Endometrial microvascular endothelial cells (primary cell): ENCODE data around the gene JUNB. TPM values are rescaled to one million over a fixed set of nuclear protein-coding genes. Genes with fewer than 3 reads are reported as not detected.
"Not testable (repeated sequence)": the region's sequence is repeated elsewhere in the genome, so short reads cannot be mapped to it uniquely, and the experiment has no call there.

Experiments used
- in situ Hi-C: cut with HindIII; loops from 2 replicates; pipeline ENCODE4 v1.10.0; 2017; ENCODE audit warnings: low sequenced_read_pairs, low pct_unique_long_range_greater_than_20kb; ENCODE audit errors: inconsistent ontology term
- total RNA-seq: library from RNA; depleted of rRNA; stranded (reverse); fragments of >200 nt; gene quantifications from one replicate; pipeline ENCODE4 v1.2.3, GENCODE V29; 2015; ENCODE audit errors: inconsistent ontology term

JUNB gene
- total RNA-seq, 1 donor from 2014 or later: 19.7 TPM

- in situ Hi-C loops: no loop called here
These were observed 8.6 kb downstream of the JUNB start for GRCh38 chr19:12799742-12800465.

- in situ Hi-C loops: no loop called here
These were observed 9.1 kb downstream of the JUNB start for GRCh38 chr19:12800466-12800770.

DNA sequence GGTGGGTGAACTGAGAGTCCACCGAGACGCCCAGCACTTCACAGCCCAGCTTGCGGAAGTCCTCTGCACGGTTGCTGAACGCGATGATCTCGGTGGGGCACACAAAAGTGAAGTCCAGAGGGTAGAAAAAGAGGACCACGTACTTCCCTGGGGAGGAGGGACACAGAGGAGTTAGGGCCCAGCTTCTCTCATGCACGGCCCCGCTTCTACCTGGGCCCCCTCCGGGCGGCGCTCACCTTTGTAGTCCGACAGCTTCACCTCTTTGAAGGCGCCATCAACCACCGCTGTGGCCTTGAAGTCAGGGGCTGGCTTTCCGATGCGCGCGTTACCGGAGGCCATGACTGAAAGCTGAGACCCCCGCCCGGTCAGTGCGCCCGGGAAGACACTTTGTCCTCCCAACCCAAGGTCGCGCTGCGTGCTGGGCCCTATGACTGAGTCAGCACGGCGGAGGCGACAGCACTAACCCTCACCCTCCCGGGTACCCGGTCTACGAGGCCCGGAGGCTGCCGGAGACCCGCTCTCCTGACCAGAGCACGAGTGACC, 9.7 kb downstream of the JUNB start:
- in situ Hi-C loops: no loop called here

- in situ Hi-C loops: no loop called here
These were observed 10.4 kb downstream of the JUNB start, which contains the start of the genes PRDX2 and THSD8 for GRCh38 chr19:12801466-12802266. Gene PRDX2, minus strand, starts transcription at chr19:12801800. Its CDS starts 539 bp downstream, at chr19:12801261. Gene THSD8, plus strand, starts transcription at chr19:12802069. Its CDS starts 3 bp downstream, at chr19:12802072.

DNA sequence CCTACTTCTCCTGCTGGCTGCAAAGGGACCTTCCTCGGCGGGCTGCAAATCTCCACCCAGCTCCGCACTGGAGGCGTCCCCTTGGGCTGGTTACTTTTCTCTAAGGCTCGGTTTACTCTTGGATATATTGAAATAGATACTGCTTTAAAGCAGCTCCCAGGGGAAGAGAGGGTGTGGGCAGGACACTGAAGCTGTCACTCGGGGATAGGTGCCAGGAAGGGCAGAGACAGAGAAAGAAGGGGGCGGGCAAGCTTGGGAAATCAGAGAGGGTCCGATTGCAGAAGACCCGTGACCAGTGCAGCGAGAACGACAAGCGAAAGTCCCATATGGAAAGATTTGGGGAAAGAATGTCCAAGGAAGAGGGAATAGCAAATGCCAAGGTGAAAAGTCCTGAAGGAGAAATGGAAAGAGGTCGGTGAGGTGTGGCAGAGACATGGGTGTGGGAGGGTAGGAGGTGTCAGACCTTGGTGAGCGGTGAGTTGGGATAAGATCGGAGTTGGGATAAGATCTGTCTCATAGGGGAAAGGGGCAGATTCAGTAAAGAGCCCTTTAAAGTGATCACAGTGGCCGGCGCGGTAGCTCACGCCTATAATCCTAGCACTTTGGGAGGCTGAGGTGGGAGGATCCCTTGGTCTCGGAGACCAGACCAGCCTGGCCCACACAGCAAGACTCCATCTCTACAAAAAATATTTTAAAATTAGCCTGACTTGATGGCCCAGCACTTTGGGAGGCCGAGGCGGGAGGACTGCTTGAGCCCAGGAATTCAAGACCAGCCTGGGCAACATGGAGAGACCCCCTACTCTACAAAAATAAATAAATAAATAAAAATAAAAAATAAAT, 11.2 kb downstream of the JUNB start:
- in situ Hi-C loops: no loop called here

DNA sequence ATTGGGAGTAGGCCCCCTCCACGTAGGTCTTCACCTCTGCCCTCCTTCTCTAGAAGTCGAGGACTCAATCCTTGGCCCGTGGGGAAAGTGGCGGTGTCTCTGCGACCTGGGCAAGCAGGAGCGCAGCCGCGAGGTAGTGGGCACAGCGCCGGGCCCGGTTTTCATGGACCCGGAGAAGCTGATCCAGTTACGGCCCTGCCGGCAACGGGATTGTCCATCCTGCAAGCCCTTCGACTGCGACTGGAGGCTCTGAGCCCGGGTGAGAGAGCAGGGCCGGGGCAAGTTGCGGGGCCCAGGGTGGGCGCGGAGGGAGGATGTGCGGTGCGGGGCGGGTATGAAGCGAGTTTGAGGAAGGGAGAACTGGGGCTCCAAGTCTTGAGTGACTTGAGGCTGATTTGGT, 12.8 kb downstream of the JUNB start:
- in situ Hi-C loops: no loop called here

DNA sequence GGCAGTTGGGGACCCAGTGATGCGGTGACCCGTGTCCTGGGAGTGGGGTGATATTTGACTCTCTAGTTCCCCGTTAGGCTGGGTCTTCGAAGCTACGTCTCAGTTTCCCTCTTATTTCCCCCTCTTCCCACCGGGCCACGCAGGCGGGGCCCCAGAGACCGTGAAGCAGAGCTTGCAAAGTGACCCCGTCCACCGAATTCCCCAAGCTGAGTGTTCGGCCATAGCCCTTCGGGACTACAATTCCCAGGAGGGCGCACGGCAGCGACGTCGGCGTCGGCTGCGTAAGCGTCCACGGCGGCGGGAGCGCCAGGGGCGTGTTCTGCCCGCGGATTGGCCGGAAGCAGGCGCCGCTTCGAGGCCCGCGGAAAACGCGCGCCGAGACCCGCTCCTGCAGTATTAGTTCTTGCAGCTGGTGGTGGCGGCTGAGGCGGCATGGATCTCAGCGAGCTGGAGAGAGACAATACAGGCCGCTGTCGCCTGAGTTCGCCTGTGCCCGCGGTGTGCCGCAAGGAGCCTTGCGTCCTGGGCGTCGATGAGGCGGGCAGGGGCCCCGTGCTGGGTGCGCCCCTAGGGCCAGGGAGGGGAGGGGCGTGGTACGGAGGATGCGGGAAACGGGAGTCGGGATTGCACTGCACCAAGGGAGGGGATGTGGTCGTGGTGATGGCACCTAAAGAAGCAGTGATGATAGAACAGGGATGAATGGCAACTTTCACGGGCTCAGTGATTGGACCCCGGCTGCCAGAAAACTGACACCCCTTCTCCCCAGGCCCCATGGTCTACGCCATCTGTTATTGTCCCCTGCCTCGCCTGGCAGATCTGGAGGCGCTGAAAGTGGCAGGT, 15.2 kb downstream of the JUNB start, which contains the start of gene RNASEH2A:
RNASEH2A (plus strand) TSS at position 343 of the 840 bp plus-strand sequence; CDS start at position 433, 90 bp downstream.
- in situ Hi-C loops: no loop called here

DNA sequence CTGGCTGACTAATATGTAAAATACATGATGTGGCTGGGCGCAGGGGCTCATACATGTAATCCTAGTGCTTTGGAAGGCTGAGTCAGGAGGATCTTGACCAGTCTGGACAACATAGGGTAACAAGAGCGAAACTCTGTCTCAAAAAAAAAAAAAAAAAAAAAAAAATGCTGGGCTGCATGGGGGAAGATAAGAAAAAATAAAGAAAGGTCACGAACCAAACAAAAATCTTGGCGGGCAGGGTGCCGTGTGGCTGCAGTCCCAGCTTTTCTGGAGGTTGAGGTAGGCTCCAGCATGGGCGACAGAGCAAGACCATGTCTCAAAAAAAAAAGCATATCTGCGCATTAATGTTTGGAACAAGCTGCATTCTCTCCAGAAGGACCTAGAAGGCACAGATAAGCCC, 23.8 kb downstream of the JUNB start:
- in situ Hi-C loops: no loop called here

DNA sequence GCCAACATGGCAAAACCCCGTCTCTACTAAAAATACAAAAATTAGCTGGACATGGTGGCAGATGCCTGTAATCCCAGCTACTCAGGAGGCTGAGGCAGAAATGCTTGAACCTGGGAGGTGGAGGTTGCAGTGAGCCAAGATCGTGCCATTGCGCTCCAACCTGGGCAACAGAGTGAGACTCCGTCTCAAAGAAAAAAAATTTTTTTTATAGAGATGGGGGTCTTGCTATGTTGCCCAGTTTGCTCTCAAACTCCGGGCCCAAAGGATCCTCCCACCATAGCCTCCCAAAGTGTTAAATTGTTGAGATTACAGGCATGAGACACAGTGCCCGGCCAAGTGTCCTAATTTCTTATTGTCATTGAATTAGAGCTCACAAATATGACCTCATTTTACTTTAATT, 25.9 kb downstream of the JUNB start:
- in situ Hi-C loops: not testable (repeated sequence)

DNA sequence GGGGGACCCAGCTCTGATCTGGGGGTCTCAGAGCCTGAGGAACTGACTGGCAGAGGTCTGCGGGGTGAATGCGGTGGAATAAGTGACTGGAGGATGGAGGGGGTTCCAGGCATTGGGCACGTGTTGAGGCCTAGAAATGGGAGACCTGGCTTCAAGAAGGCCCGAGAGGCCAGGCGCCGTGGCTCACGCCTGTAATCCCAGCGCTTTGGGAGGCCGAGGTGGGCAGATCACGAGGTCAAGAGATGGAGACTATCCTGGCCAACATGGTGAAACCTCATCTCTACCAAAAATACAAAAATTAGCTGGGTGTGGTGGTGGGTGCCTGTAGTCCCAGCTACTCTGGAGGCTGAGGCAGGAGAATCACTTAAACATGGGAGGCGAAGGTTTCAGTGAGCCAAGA, 26.5 kb downstream of the JUNB start:
- in situ Hi-C loops: not testable (repeated sequence)

DNA sequence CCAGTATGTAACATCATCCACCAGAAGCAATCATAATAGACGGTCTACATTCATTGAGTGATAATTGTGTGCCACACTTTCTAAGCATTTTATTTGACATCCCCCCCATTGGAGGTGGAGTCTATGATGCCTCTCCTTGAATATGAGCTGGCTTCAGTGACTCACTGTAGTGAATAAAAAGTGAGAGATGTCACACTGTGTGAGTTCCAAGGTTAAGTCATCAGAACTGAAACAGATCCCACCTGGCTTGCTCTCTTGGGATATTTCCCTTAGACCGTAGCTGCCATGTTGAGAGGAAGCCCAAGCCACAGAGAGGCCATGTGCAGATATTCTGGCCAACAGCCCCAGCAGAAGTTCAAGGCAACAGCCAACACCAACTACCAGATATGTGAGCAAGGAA, 30.5 kb downstream of the JUNB start:
- in situ Hi-C loops: no loop called here

DNA sequence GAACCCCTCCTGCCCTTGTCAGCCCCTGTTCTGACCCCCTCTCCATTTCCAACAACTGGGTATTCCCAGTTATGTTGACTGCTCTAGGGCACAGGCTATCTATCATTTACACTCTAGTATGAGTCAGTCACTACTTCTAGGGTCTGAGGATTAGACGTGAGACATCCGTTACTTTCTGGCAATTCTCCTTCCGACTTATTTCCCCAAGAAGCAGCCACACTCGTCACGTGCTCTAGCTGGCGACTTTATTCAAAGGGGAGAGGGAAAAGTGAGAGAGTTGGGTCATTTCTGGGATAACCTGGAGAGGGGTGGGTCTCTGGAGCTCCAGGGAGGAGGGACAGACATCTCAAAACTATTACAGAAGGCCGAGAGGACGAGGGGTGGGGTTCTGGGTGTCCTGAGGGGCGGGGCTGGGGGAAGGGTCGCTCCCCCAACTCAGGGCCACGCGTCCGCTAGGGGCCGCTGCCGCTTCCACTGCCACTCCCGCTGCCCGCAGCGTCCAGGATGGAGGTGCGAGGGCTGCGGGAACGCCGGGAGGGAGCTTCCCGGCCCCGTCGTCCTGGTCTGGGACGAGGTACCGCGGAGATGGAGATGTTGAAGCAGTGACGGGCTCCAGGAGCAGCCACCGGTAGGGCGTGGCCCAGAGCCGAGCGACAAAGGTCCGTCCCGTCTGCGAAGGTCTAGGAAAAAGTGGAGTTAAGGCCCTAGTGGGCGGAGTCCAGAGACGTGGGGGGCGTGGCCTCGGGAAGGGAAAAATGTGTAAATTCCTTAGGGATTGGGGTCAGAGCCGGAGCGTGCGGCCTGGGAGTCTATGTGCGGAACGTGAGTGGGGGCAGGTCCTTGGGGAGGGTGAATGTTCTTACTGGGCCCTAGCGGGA, 34.2 kb downstream of the JUNB start:
- in situ Hi-C loops: no loop called here

DNA sequence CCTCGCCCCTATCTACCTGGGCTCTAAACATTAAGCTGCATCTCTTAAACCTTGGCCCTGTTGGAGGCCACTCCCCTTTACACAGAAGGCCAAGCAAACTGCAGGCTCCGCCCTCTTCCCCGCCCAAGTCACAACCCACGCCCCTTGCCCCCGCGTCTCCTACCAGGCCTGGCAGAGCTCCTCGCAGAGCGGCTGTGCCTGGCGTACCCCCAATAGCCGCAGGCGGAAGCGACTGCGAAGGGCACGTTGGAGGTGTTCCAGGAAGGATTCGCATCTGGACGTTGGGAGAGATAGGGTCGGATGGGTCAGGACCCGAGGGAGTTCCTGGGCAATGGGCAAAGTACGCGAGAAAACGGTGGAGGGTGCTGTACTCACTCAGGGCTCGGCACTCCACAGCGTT, 37.2 kb downstream of the JUNB start:
- in situ Hi-C loops: no loop called here

DNA sequence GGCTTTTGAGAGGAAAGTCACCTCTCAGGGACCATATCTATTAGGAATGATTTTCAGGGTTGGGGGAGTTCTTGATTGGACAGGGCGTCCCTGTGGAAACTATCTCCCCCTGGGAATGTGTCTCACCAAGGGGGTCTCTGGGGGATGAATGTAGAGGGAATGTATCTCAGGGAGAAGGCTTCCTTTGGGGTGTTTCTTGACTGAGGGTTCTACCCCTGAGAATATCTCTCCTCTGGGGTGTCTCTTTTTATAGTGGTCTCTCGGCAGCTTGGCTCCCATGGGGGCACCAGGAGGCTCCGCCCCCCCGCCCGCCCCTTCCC, 42.1 kb downstream of the JUNB start:
- in situ Hi-C loops: no loop called here

DNA sequence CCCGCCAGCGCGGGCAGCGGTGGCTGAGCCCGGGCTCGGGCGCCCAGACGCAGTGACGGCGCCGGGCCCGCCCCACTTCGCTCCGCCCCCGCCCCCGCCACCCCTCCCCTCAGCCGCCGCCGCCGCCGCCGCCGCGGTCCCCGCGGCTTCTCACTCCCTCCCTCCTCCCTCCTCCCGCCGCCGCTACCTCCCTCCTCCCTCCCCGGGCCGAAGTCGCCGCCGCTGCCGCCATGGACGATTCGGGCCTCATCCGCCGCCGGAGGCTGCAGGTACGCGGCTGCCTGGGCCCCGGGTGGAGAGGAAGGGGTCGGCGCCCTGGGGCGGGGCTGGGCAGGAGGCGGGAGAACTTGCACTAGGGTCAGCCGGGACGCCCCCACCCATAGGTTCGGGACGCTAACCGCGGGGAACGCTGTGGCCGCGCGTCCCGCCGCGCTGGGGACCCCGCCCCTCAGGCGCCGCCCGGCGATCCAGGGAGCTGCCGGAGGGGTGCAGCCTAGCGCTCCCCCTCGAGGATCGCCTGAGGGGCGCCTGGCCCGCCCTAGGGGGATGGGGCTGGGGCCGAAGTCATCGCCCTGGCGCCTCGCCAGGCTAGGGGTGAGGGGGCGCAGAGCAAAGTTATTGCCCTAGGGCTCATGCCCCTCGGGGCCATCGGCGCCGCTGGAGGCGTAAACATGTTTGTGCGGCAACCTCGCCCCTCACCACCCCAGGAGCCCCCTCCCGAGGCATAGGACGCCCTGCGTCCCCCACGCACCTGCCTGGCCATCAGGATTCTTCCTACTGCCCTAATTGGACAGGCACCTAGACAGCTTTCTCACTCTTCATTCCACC, 42.7 kb downstream of the JUNB start:
- in situ Hi-C loops: no loop called here

DNA sequence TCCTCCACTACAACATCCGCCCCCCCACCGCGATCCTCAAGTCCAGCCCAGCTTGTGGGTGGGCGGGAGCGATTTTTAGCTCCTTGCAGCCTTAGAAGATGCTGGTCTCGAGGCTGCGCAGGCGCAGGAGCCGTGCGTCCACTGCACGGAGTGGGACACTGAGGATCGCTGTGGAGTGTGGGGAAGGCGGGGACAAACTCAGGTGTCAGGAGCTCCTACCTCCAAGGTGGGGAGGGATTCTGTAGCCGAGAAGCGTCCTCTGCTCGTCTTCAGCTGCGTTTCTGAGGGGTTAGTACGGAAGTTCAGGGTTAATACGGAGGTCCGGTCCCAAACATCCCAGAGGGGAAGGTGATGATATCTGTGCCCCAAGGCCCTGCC, 43.3 kb downstream of the JUNB start, which contains the start of gene RTBDN:
RTBDN (minus strand) TSS at position 14 of the 378 bp plus-strand sequence. CDS start 4,600 bp downstream, outside the sequence.
- in situ Hi-C loops: no loop called here
